GM19455 (cell line): ENCODE results near the gene WASF1.
"Not testable (repeated sequence)": the region's sequence is repeated elsewhere in the genome, so short reads cannot be mapped to it uniquely, and the experiment has no call there.

ENCODE experiments used
- ATAC-seq: cut with Tn5 transposase; IDR thresholded peaks from one replicate; pipeline ENCODE4 v1.9.1; 2021; ENCODE audit not compliant: unreplicated experiment

The WASF1 gene

GRCh38 chr6:110095101-110095500 is 84.4 kb downstream of the WASF1 start:
- no peak for ATAC-seq

GRCh38 chr6:110093981-110094380 is 85.5 kb downstream of the WASF1 start:
- no peak for ATAC-seq

- ATAC-seq: no peak
Measured at GRCh38 chr6:110090876-110091275, 88.6 kb downstream of the WASF1 start.

GRCh38 chr6:110089323-110089722 is 90.1 kb downstream of the WASF1 start:
- no peak for ATAC-seq

GRCh38 chr6:110085285-110085684 is 94.2 kb downstream of the WASF1 start:
- no peak for ATAC-seq

- no peak for ATAC-seq
Measured at GRCh38 chr6:110083875-110084585, 95.4 kb downstream of the WASF1 start.

- ATAC-seq: no peak
Measured at GRCh38 chr6:110075406-110075805, 104.1 kb downstream of the WASF1 start.

- not testable (repeated sequence) for ATAC-seq
Measured at GRCh38 chr6:110073474-110073873, 106.0 kb downstream of the WASF1 start.

- no peak for ATAC-seq
Measured at GRCh38 chr6:110068592-110068967, 110.9 kb downstream of the WASF1 start.

- no peak for ATAC-seq
Measured at GRCh38 chr6:110067837-110068591, 111.5 kb downstream of the WASF1 start.

- no peak for ATAC-seq
Measured at GRCh38 chr6:110064744-110065524, 114.5 kb downstream of the WASF1 start.

- no peak for ATAC-seq
Measured at GRCh38 chr6:110063594-110064263, 115.7 kb downstream of the WASF1 start.

GRCh38 chr6:110055387-110055735 is 124.1 kb downstream of the WASF1 start:
- ATAC-seq: no peak

GRCh38 chr6:110054664-110055386 is 124.6 kb downstream of the WASF1 start:
- ATAC-seq: no peak

GRCh38 chr6:110053395-110054240 is 125.9 kb downstream of the WASF1 start:
- ATAC-seq: no peak

GRCh38 chr6:110050440-110050813 is 129.0 kb downstream of the WASF1 start:
- ATAC-seq: no peak
